ENCODE measurements around the gene MED4. TPM values are rescaled to one million over a fixed set of nuclear protein-coding genes. Genes with fewer than 3 reads are reported as not detected.

Gene MED4
- total and polyA plus RNA-seq, 3 experiments from 2014 or later: 61.1 to 105 (median 68.1) TPM

DNA sequence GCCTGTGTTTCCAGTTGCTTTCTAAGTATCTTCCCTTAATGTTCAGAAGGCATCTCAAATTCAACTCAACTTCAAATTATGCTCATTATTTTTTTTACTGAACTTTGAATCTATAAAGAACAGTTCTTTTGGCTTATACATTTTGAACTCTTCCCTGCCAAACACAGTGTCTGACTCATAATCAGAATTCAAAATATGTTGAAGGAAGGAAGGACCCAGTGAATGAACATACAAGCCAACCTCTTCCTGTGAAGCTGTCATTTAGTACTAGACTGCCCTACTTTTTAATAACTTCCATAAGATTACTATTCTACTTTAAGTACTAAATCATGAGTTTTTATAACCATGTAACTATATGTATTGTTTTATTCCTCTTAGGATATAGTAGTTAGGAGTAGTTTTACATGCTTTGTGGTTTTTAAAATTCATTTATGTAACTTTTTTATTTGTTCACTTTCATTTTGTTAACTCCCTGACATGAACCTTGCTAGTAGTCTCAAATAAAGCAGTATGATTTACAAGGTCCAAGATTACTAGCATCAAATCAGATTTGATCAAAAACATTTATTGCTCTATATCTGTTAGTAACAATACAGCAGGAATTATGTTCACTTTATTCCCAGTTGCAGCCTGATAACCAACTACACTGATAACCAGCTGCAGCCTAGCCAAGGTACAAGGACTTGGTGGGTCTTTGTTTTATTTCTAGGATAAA is 51.0 kb downstream of the MED4 start:
- Mint-ChIP-seq H3K36me3 (peaks cover 0 to 44% (median 6%) of the 10 kb centered on the region in 3 donors), H3K9me3 (no peaks in the 10 kb centered on the region), H3K27ac (peak overlapping the region in 7 of 8 donors; percentile 0 to 83 (median 43)), H3K4me1 (peaks cover 12 to 15% (median 13%) of the 10 kb centered on the region in 3 donors), H3K4me3 (peak overlapping the region in 1 of 7 donors; percentile 2), H3K27me3 (no peaks in the 10 kb centered on the region)
- no peaks in the 10 kb centered on the region for H3K27me3 ChIP-seq (ENCODE audit: insufficient read depth, low read length, poor library complexity, severe bottlenecking)
- no peaks in the 10 kb centered on the region for H3K9me3 ChIP-seq (ENCODE audit: low read length)
- POLR2A ChIA-PET: no interaction called here
- peaks cover 3% of the 10 kb centered on the region for H3K36me3 ChIP-seq (ENCODE audit: insufficient read depth, low read length)
- H3K27ac ChIP-seq (ENCODE audit: low read depth, low read length): no peak overlapping the region
- peaks cover 2% of the 10 kb centered on the region for H3K4me1 ChIP-seq (ENCODE audit: insufficient read depth, low read length)
- CTCF ChIA-PET: interaction anchor here (0.6 kb wide), 1 partner anchor 1001 kb away, joined by 3 read pairs; no protein-coding TSS in a partner anchor
- H3K4me3 ChIP-seq (ENCODE audit: low read length): no peak overlapping the region
- no peak for DNase-seq

GRCh38 chr13:48042894-48043293 is 52.0 kb downstream of the MED4 start:
- Histone ChIP-seq H3K4me3 (ENCODE audit: low read length) (no peak overlapping the region), H3K27ac (ENCODE audit: low read depth, low read length) (no peak overlapping the region), H3K9me3 (ENCODE audit: low read length) (no peaks in the 10 kb centered on the region), H3K27me3 (ENCODE audit: insufficient read depth, low read length, poor library complexity, severe bottlenecking) (no peaks in the 10 kb centered on the region), H3K4me1 (ENCODE audit: insufficient read depth, low read length) (peaks cover 11% of the 10 kb centered on the region), H3K36me3 (ENCODE audit: insufficient read depth, low read length) (no peaks in the 10 kb centered on the region)
- H3K4me3 Mint-ChIP-seq: peak overlapping the region in 1 of 7 donors; percentile 9
- peaks cover 0 to 34% (median 6%) of the 10 kb centered on the region in 3 donors for H3K36me3 Mint-ChIP-seq
- DNase-seq: no peak
- POLR2A ChIA-PET: no interaction called here
- H3K9me3 Mint-ChIP-seq: no peaks in the 10 kb centered on the region
- peaks cover 19 to 26% (median 22%) of the 10 kb centered on the region in 3 donors for H3K4me1 Mint-ChIP-seq
- H3K27me3 Mint-ChIP-seq: peaks cover 0 to 1% of the 10 kb centered on the region in 2 donors
- CTCF ChIA-PET: no interaction called here
- H3K27ac Mint-ChIP-seq: peak overlapping the region in 6 of 8 donors; percentile 2 to 61 (median 15)

- Histone ChIP-seq H3K27me3 (ENCODE audit: insufficient read depth, low read length, poor library complexity, severe bottlenecking) (no peaks in the 10 kb centered on the region), H3K4me3 (ENCODE audit: low read length) (no peak overlapping the region), H3K4me1 (ENCODE audit: insufficient read depth, low read length) (peaks cover 18% of the 10 kb centered on the region), H3K36me3 (ENCODE audit: insufficient read depth, low read length) (no peaks in the 10 kb centered on the region), H3K9me3 (ENCODE audit: low read length) (no peaks in the 10 kb centered on the region), H3K27ac (ENCODE audit: low read depth, low read length) (no peak overlapping the region)
- peaks cover 0 to 3% (median 0%) of the 10 kb centered on the region in 5 donors for H3K9me3 Mint-ChIP-seq
- ChIA-PET CTCF (no interaction called here), POLR2A (interaction anchor here (0.7 kb wide), 1 partner anchor 298 kb away, joined by 4 read pairs; no protein-coding TSS in a partner anchor)
- no peak for DNase-seq
- peaks cover 0 to 4% of the 10 kb centered on the region in 2 donors for H3K27me3 Mint-ChIP-seq
- peak overlapping the region in 1 of 8 donors; percentile 55 for H3K27ac Mint-ChIP-seq
- H3K4me1 Mint-ChIP-seq: peaks cover 29 to 40% (median 36%) of the 10 kb centered on the region in 3 donors
- H3K36me3 Mint-ChIP-seq: peaks cover 0 to 32% (median 6%) of the 10 kb centered on the region in 3 donors
- H3K4me3 Mint-ChIP-seq: no peak overlapping the region
Measured at GRCh38 chr13:48040896-48041295, 54.0 kb downstream of the MED4 start.

GRCh38 chr13:48040049-48040448 is 54.9 kb downstream of the MED4 start:
- H3K27me3 Mint-ChIP-seq: peaks cover 0 to 4% of the 10 kb centered on the region in 2 donors
- peaks cover 29 to 40% (median 37%) of the 10 kb centered on the region in 3 donors for H3K4me1 Mint-ChIP-seq
- Histone ChIP-seq H3K27me3 (ENCODE audit: insufficient read depth, low read length, poor library complexity, severe bottlenecking) (no peaks in the 10 kb centered on the region), H3K4me1 (ENCODE audit: insufficient read depth, low read length) (peaks cover 18% of the 10 kb centered on the region), H3K36me3 (ENCODE audit: insufficient read depth, low read length) (no peaks in the 10 kb centered on the region), H3K9me3 (ENCODE audit: low read length) (no peaks in the 10 kb centered on the region), H3K27ac (ENCODE audit: low read depth, low read length) (no peak overlapping the region), H3K4me3 (ENCODE audit: low read length) (no peak overlapping the region)
- POLR2A ChIA-PET: interaction anchor here (0.5 to 0.8 kb wide), 2 partner anchors 8 to 613 kb away, joined by 3 read pairs; no protein-coding TSS in a partner anchor
- CTCF ChIA-PET: interaction anchor here (4.7 kb wide), 1 partner anchor 54 kb away, joined by 39 read pairs; the partner anchor contains the start of gene MED4
- no peak for DNase-seq
- H3K4me3 Mint-ChIP-seq: peak overlapping the region in 4 of 7 donors; percentile 12 to 72 (median 37)
- peaks cover 0 to 30% (median 6%) of the 10 kb centered on the region in 3 donors for H3K36me3 Mint-ChIP-seq
- peak overlapping the region in 3 of 8 donors; percentile 48 to 50 (median 50) for H3K27ac Mint-ChIP-seq
- H3K9me3 Mint-ChIP-seq: peaks cover 0 to 3% (median 0%) of the 10 kb centered on the region in 5 donors

DNA sequence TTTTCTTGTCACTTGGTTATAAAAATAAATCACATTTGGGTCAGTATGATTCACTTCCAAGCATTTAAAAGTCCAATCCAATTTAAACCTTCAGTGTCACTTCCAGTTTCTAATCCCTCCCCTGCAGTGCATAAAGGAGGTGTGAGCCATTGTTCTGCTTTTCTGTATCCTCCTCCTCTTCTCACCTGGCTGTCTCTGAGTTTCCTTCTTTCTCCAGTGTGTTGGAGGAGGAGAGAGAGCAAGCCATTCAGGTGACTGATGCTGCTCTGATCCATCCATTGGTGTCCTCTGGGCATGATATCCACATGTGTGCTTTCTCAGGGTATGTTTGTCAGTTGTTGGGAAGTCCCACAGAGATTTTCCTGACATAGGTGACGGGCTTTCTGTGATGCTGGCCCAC is 56.1 kb downstream of the MED4 start:
- H3K27ac Mint-ChIP-seq: peak overlapping the region; percentile 84 to 100 (median 98)
- Histone ChIP-seq H3K27ac (ENCODE audit: low read depth, low read length) (no peak overlapping the region), H3K4me3 (ENCODE audit: low read length) (no peak overlapping the region), H3K27me3 (ENCODE audit: insufficient read depth, low read length, poor library complexity, severe bottlenecking) (no peaks in the 10 kb centered on the region), H3K9me3 (ENCODE audit: low read length) (no peaks in the 10 kb centered on the region), H3K4me1 (ENCODE audit: insufficient read depth, low read length) (peaks cover 18% of the 10 kb centered on the region), H3K36me3 (ENCODE audit: insufficient read depth, low read length) (no peaks in the 10 kb centered on the region)
- peaks cover 0 to 3% (median 0%) of the 10 kb centered on the region in 5 donors for H3K9me3 Mint-ChIP-seq
- ChIA-PET CTCF (interaction anchor here (0.7 to 4.7 kb wide), 10 partner anchors 10 to 454 kb away, joined by 3 to 39 read pairs (median 4); partner anchors contain the start of gene MED4), POLR2A (interaction anchor here (1.3 to 2.3 kb wide), 4 partner anchors 56 to 937 kb away, joined by 4 to 13 read pairs (median 6); partner anchors contain the start of genes FNDC3A, ITM2B, MED4 and RCBTB2)
- peaks cover 0 to 4% of the 10 kb centered on the region in 2 donors for H3K27me3 Mint-ChIP-seq
- DNase-seq: no peak
- peak overlapping the region; percentile 92 to 97 (median 95) for H3K4me3 Mint-ChIP-seq
- H3K36me3 Mint-ChIP-seq: peaks cover 0 to 36% (median 9%) of the 10 kb centered on the region in 3 donors
- peaks cover 28 to 42% (median 38%) of the 10 kb centered on the region in 3 donors for H3K4me1 Mint-ChIP-seq

- H3K4me1 ChIP-seq (ENCODE audit: insufficient read depth, low read length): peaks cover 18% of the 10 kb centered on the region
- H3K27me3 ChIP-seq (ENCODE audit: insufficient read depth, low read length, poor library complexity, severe bottlenecking): no peaks in the 10 kb centered on the region
- no peaks in the 10 kb centered on the region for H3K36me3 ChIP-seq (ENCODE audit: insufficient read depth, low read length)
- H3K27ac ChIP-seq (ENCODE audit: low read depth, low read length): peak within 1 kb of the TSS; percentile 98
- Mint-ChIP-seq H3K27ac (peak within 1 kb of the TSS; percentile 94 to 100 (median 98)), H3K36me3 (peaks cover 0 to 36% (median 11%) of the 10 kb centered on the region in 3 donors), H3K9me3 (peaks cover 0 to 3% (median 0%) of the 10 kb centered on the region in 5 donors), H3K27me3 (peaks cover 0 to 4% of the 10 kb centered on the region in 2 donors), H3K4me1 (peaks cover 24 to 42% (median 35%) of the 10 kb centered on the region in 3 donors), H3K4me3 (peak within 1 kb of the TSS; percentile 92 to 97 (median 95))
- peak within 1 kb of the TSS; percentile 87 for H3K4me3 ChIP-seq (ENCODE audit: low read length)
- ChIA-PET CTCF (interaction anchor here (0.7 to 4.7 kb wide), 24 partner anchors 9 to 780 kb away, joined by 3 to 39 read pairs (median 4); partner anchors contain the start of genes ITM2B, MED4 and RB1), POLR2A (interaction anchor here (0.6 to 2.3 kb wide), 11 partner anchors 9 to 1653 kb away, joined by 3 to 13 read pairs (median 4); partner anchors contain the start of genes FNDC3A, ITM2B, MED4 and RB1)
- H3K9me3 ChIP-seq (ENCODE audit: low read length): no peaks in the 10 kb centered on the region
- DNase-seq: peak; percentile 92 to 97 (median 96)
Measured at GRCh38 chr13:48037346-48038173, 57.3 kb downstream of the MED4 start, which contains the start of gene NUDT15. TSS of gene NUDT15 (plus strand) at chr13:48037726. CDS start at chr13:48037747, 21 bp downstream.

GRCh38 chr13:48029859-48030258 is 65.0 kb downstream of the MED4 start:
- peaks cover 15 to 27% (median 24%) of the 10 kb centered on the region in 3 donors for H3K36me3 Mint-ChIP-seq
- H3K4me3 Mint-ChIP-seq: no peak overlapping the region
- Histone ChIP-seq H3K27me3 (ENCODE audit: insufficient read depth, low read length, poor library complexity, severe bottlenecking) (no peaks in the 10 kb centered on the region), H3K9me3 (ENCODE audit: low read length) (no peaks in the 10 kb centered on the region), H3K4me3 (ENCODE audit: low read length) (no peak overlapping the region), H3K36me3 (ENCODE audit: insufficient read depth, low read length) (no peaks in the 10 kb centered on the region), H3K4me1 (ENCODE audit: insufficient read depth, low read length) (no peaks in the 10 kb centered on the region), H3K27ac (ENCODE audit: low read depth, low read length) (no peak overlapping the region)
- H3K4me1 Mint-ChIP-seq: peaks cover 2 to 18% (median 4%) of the 10 kb centered on the region in 3 donors
- peaks cover 0 to 8% (median 0%) of the 10 kb centered on the region in 5 donors for H3K9me3 Mint-ChIP-seq
- CTCF ChIA-PET: no interaction called here
- POLR2A ChIA-PET: no interaction called here
- no peak overlapping the region for H3K27ac Mint-ChIP-seq
- no peaks in the 10 kb centered on the region for H3K27me3 Mint-ChIP-seq
- DNase-seq: no peak

All from CD8-positive, alpha-beta memory T cell (primary cell).